Stimulated activated CD8-positive, alpha-beta memory T cell treated with anti-CD3 and anti-CD28 coated beads, Interleukin-12 subunit alpha, Interleukin-12 subunit beta, amount 100 ng/mL, for 24 hours (primary cell): ENCODE measurements around the gene CREB3L2.
A peak's percentile ranks its signal among the peaks of the same experiment; 100 is the strongest.

ENCODE experiments used
- DNase-seq: peaks from one replicate; pipeline ENCODE4 v3.0.0-alpha.2; 2020; ENCODE audit errors: extremely low read depth

CREB3L2 gene

DNA sequence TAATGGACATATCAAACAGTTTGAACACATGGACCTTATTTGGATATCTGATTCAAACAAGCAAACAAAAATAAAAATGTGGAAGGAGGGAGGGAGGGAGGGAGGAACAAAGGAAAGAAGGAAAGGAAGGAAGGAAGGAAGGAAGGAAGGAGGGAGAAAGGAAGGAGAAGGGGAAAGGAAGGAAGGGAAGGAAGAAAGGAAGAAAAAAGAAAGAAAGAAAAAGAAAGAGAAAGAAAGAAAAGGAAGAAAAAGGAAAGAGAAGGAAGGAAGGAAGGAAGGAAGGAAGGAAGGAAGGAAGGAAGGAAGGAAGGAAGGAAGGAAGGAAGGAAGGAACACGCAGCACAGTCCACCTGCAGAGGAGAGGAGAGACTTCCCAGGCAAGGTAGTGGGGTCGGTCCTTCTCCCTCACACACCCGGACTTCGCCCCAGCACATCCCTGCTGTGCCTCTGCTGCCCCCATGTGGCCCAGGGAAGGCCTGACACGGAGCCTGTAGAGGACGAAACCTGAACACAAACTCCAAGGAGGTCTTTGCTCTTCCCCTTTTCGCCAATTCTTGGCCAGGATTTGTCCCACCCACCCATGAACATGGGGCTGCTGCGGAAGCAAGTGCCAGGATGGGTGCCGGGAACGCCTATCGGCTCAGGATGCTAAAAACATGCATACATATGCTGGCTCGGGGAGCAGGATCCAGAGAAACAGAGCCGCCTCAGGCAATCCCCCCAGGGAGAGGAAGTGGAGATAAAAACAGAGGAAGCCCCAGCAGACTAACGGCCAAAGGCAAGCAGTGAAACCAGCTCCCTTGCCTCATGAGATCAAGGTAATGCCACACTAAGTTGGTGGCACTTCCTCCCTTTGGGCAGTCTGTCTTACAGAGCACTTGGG, 102.8 kb downstream of the CREB3L2 start:
- peak; percentile 37 for DNase-seq

DNA sequence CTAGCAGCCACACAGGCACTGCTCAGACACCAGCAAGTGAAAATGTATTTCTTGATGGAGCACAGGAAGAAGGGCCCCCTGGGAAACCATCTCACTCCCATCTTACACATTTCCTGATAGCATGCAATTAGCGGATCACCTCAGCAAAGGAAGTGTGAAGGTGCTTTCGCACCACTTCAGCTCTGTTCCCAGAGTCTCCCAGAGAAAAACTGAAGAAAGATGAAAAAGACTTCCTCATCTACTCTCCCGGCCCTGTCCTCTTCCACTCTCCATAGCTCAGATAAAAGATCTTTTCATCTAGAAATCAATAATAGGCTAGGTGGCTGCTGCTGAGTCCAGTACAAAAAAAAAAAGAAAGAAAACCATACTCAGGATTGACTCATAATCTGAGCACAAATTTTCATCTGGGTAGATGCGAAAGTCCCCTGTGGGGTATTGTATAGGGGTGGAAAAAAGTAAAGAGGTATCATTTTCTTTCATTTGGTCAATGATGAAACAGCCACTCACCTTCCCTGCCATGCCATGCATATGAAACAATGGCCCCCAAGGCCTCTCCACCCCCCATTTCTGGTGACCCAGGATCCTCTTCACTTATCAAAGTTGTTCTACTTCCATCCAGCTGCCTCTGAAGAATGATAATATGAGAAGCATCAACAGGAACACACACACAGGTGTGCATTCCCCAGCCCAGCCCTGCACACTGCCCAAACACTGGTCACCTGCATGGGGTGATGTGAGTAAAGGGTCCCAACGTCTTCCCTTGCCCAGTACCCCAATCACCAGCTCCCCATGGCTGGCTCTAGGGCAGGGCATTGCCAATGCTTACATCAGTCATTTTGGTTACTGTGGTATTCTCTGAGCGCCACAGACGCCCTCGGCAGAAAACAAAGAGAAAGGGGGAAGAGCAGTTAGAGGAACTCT, 106.3 kb downstream of the CREB3L2 start:
- DNase-seq = no peak

DNA sequence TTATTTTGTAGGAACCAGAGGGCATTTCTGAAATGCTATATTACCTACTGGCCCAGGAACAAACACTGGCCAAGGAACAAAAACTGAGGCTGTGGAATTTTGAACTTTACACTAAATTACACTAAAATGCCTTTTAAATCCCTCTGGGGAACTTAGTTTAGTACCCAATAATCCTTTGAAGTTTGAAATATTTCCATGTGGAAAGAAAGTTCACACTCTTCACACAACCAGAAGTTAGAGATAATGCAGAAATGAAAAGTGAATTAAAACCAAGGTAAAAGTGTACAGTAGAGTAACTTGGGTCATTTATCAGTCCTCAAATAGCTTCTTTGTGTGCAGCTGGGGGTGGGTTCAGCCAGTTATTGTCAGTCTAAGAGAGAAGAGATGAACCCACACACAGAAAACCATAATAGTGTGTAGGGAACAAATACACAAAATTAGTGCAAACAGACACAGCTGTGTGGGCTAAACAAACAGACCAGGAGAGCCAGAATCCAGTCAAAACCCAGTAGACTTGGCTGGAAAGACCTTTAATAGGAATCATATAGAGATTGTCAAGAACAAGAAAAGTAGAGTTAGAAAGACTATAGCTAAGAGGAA, 108.6 kb downstream of the CREB3L2 start:
- no peak for DNase-seq

DNA sequence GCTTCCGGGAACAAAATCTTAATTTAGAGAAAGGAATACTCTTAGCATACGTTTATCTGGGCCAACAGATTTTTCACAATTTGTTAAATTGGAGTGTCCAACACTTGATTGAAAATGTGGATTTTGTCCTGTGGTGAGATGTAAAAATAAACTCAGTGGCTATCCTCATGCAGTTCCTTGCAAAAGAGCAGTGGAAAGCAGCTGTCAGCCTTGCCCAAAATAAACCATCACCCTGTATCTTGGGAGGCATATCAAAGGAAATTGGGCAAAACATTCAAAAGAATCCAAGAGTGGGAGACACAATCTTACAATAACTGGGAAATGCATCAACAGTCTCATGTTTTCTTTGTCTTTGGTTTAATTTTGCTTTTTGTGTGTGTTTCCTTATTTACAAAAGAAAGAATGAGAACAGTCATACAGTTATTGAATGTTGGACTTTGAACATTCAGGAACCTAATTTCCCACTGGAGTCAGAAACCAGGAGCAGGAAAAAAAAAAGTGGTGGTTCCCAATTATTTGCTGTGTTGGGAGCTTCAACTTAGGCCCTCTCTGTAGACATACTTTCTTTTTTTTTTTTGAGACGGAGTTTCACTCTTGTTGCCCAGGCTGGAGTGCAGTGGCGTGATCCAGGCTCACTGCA, 110.8 kb downstream of the CREB3L2 start:
- DNase-seq = no peak

DNA sequence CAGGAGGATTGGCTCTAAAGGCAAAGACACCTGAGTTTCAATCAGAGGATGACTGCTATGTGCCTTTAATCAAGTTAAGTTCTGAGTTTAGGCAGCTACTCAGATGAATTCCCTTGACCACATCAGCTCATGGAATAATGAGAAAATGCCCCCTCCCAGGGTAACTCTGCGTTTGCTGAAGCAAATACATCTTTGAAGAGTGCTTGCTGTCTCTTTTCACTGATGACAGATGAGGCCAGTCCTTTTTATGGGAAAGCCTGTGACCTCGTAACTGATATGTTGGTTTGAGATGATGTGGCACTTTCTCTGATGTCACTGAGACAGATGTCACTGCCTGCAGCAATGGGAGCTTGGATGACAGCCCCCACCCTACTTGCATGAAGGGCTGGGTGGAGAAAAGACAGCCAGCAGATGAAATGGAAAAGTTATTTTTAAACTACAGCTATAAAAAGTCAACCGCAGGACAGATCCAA, 111.4 kb downstream of the CREB3L2 start:
- DNase-seq = no peak

DNA sequence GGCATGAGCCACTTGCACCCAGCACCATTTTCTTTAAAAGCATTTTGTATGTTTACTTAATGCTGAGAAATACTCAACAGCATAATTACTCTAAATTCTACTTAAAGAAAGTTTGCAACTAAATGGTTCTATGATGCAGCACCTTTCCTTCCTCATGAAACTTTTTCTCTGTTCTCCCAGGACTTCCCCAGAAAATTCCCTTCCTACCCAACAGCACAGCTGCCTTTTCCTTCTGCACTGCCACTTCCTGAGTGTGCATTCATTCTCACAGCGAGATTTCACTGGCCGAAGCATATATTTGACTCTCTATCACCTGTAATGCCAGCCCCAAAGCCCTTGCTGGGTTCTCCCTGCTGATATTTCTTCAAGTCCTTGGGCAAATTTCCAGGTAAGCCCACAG, 113.6 kb downstream of the CREB3L2 start:
- no peak for DNase-seq

DNA sequence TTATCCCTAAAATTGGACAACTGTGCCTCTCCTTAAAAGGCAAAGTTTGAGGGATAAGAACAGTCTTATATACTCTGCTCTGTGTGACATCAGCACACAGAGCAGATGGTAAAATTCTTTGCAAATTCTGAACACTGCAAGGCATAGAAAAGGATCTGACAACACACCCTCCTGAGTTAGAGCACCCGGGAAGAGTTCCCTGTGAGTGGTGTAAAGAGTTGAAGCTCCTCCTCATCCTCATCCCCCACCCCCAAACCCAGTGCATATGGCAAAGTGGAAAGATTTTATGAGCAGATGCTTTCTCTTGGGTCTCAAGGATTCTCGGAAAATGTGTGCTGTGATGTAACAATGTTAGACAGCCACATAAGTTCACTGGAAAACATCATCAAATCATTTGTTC, 115.1 kb downstream of the CREB3L2 start:
- no peak for DNase-seq

DNA sequence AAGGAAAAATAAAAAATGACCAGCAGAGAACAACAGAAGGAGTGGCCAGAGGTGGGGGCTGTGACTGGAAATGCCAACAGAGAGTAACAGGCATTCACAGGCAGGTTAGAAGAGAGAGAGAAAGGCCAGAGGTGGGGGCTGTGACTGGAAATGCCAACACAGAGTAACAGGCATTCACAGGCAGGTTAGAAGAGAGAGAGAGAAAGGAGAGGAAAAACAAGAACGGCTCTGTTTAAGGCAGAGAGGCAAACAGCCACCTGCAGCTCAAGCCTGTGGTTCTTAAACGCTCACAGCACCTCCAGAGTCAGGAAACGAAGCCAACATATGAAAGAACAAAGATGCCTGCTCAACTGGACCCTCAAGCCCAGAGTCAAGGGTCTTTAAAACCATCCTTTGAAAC, 115.6 kb downstream of the CREB3L2 start:
- no peak for DNase-seq

DNA sequence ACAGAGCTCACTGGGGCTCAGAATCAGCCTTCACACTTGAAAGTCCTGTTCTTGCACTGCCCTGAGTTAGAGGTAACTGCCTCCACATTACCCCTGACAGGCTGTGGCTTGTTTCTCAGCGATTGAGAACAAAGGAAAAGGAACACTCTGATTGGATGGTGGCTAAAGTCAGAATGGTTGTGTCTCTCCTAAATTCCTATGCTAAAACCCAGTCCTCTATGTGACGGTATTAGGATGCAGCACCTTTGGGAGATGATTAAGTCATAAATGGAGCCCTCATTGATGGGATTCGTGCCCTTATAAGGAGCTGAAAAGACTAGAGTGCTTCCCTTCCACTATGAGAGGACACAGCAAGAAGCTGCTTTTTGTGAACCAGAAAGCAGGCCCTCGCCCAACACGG, 116.2 kb downstream of the CREB3L2 start:
- no peak for DNase-seq

DNA sequence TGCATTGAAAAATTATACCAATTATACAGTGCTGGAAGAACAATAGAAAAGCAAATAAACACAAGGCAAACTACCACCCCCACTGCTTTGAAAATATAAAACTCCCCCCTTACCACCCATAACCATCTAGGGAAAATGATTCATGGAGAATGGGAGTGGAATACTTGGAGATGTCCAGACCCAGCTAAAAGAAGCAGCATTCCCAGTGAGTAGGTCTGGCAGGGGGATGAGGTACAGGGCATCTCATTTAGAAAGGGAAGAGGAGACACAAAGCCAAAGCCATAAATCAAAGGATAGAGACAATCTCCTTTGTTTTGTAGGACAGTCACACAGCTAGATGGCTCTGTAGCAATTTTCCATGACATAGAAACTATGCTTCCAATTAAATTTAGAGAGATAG, 119.1 kb downstream of the CREB3L2 start:
- no peak for DNase-seq

DNA sequence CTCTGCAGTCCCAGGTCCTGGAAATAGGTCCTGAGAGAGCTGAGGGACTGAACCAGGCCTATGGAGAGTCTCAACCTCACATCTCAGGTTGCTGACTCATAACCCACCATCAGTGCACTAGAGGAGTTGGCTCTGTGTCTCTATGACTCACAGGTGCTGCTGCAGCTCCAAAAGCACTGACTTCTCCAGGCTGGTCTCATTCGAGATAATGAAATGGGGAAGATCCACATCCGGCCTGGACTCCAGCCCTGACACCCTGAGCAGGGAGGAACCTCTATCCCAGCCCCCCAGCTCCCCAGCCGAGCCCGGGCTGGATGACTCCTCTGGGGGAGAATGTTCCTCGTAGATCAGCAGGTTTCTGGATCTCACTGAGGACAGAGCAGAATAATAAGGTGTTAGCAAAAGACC, 119.6 kb downstream of the CREB3L2 start:
- no peak for DNase-seq

DNA sequence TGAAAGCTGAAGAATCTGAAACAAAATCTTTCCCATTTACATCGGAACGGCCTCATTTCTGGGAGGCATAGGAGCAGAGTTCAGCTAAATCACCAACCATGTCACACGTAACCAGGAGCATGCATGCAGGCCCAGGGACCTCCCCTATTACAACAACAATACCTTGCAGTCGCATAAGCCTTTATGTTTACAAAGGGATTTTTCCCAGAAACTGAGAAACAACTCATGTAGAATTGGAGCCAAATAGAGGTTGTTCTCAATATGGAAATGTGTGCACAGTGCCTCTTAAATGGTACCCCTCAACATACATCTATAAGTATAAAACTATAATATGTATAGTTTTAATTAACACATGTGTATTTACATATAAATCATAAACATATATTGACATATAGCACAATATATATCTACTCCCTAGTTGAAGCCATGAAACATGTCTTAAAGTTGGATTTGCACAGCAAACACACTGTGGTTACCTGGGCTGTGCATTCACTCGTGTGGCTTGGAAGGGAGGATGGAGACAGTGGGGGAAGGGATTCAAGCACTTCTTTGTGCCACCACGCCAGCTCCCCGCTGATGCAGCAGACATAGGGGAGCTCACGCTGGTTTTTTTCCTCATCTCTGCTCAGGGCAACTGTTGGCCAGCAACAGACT, 120.2 kb downstream of the CREB3L2 start:
- DNase-seq = no peak

DNA sequence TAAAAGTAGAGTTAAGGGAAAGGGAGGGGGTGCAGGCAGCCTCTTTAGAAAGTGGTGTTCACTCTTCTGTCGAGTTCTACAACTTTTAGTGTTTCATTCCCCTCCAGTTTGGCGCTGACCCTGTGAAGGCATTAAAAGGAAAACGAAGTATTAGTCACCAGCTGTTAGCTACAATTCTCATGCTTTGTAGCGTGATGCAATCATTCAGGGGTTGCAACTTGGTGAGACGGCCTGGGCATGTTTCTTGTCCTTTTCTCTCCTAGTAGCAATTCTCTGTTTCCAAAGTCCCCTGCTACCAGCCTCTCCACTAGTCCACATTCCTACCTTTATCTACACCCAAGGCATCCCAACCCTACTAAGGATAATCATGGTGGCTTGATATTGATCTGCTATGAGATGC, 121.5 kb downstream of the CREB3L2 start:
- DNase-seq = no peak

DNA sequence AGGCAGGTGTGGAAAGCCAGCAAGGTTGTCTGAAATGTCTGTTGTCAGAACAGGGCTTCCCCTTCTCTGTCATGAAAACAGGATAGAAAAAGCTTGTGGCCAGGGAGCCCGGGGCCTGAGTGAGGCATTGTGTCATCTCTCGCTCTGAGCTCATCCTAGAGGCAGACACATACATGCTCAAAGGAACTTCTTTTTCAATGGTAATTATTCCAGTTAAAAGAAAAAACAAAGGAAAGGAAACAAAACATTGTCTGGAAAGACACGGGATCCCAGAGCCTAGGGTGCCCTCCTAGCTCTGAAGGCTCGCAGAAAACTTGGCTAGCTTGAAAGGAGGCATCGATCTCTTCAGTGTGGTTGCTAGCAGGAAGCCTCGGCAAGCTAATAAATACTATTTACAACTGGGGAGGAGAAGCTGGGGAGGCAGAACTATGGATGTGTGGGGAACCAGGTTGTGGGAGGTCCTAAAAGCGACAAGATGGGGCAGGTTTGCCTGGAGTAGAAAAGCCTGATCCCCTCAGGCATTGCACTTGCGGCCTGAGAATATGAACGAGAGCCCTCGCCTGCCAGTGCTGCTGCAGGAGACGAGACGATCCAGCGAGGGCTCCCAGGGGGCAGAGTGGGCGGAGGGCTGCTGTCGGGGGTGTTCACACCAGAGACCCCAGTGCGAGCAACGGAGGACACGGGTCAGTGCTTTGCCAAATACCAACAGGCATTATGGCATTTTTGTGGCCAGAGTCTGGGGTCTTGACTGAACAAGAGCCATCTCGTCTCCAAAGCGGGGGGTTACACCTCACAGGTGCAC, 122.3 kb downstream of the CREB3L2 start:
- no peak for DNase-seq

DNA sequence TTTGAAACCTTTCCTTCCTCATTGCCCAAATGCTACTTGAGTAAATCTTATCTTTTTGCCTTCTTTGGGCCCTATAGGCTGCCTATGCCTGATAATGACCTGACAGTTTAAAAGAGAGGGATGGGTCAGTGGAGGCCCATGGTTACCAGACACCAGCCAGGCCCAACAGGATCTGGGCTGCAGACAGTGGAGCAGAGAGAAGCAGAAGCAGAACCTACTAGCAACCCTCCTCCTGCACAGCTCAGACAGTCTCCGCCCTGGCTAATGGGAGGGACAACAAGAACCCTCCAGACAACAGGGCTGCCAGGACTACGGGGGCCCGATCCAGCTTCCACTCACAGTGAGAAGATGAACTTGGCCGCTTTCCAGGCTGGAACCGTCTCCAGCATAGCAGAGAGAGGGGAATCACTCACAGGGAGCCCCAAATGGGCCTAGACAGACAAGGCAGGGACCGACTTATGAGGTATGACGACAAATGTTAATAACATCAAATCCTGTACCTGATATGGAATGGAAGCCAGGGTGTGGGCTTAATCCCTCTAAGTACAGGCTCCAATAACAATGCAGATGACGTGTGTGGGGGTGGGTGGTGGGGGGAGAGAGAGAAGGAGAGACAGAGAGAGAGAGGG, 123.4 kb downstream of the CREB3L2 start:
- no peak for DNase-seq

DNA sequence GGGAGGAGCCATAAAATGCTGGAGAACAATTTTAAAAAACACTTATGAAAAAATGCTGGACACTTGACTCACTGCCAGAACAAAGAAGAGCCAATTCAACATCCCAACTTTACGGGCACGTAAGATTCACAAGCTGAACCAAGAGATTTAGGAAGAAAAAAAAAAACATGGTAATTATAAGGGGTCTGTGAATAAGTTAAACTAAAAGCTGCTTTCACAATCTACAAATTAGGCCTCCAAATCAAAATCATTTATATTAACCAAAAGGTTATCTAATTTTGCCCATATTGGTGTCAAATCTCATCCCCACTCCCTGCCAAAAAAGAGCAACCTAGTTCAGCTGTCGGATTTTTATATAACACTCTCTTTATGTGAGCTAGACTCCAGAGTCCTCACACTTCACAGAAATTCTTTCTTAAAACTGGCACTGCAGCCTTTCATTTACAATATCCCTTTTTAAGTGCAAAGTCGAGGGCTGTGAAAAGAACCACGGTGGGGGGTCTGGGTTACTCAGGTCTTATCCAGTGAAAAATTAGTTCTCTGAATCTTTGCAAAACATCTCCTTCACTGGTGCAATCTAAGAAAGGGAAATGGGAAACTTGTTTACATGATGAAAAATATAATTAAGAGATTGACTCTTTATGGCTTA, 124.7 kb downstream of the CREB3L2 start:
- DNase-seq = no peak

DNA sequence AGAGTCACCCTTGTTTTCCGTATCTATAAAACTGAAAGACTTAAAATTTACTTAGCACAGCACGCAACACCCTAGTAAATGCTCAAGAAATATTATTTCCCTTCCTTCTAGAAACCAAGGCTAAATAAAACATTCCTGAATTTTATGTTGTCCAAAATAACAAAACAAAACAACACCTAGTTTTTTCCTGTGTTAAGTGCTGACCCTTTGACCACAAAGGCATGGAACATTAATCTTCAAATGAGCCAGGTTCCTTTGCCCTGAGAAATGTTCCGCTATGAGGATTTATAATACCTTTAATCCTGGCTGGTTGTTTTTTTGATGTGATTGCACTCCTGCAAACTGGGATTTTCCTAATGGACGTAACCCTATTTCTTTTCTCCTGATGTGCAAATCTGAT, 126.1 kb downstream of the CREB3L2 start:
- no peak for DNase-seq

DNA sequence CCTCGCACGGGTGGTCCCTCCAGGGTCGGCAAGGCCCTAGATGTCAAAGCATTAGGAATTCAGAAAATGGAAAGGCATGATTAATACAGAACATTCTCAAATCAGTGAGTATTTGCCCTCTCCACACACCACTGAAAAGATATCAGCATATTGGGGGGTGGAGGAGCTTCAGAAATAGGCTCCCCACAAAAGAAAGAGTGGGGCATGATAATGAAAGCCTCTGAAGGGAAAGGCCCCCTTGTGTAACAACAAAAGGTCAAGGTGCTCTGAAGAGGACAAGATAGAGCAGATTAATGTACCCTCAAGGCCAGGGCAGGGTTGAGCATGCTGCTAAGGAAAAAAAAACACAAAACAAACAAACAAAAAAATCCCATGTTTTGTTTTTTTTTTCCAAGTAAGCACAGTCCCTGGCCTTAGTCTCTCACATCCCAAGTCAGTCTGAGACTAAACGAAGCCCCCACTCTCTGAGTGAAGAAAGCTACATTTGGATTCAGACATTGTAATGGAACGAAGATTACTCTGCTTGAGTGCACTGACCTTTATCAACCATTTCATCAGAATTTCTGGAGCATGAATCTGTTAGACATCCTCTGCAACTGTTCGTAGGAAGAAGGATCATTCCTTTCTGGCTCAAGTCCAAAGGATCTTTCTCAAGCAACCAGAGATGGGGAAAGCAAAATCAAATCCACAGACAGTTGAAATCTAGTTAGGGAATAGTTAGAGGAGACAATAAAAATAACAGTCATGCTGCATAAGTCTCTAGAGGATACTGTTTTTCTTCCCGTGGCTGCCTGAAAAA, 127.7 kb downstream of the CREB3L2 start:
- DNase-seq = no peak

DNA sequence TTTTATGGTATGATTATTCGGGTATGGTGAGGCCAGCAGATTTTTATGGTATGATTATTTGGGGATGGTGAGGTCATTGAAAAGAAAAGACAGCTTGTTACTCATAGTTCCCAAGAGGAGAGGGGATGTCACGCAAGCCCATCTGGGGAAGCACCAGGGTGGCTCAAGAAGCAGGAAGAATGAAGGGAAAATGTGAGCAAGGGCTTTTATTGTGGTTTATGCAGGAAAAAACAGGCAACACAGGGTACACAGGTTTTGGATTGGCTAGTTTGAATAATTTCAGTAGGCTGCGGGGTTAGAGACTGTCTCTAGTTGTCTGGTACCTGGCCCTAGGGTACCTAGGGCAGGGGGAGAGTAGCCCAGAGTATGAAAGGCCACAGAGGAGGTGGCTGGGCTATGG, 128.4 kb downstream of the CREB3L2 start:
- no peak for DNase-seq
